ENCODE measurements around the gene GAGE12F. TPM values are rescaled to one million over a fixed set of nuclear protein-coding genes. Genes with fewer than 3 reads are reported as not detected.
"Not testable (repeated sequence)": the region's sequence is repeated elsewhere in the genome, so short reads cannot be mapped to it uniquely, and the experiment has no call there.

The GAGE12F gene
- total RNA-seq (2012; rRNA removed), result not detected in 2 replicates

- not testable (repeated sequence) for H3K9me3 ChIP-seq (replicated peaks; ENCODE audit: low read length); H3K4me3 ChIP-seq (ENCODE audit: low read length); H3K4me1 ChIP-seq (ENCODE audit: control insufficient read depth, insufficient read depth, low read length); H3K36me3 ChIP-seq (ENCODE audit: insufficient read depth, low read length); H3K27me3 ChIP-seq (ENCODE audit: control insufficient read depth, insufficient read depth, low read length); H3K4me2 ChIP-seq (ENCODE audit: low read length); H3K9ac ChIP-seq (ENCODE audit: low read depth, low read length)
Measured at GRCh38 chrX:49560542-49560941, at the start of gene GAGE12F. Gene GAGE12F (plus strand): TSS chrX:49560842. CDS start chrX:49561997, 1,155 bp downstream.

- H3K4me1 ChIP-seq (ENCODE audit: control insufficient read depth, insufficient read depth, low read length); H3K4me2 ChIP-seq (ENCODE audit: low read length); H3K9me3 ChIP-seq (replicated peaks; ENCODE audit: low read length); H3K4me3 ChIP-seq (ENCODE audit: low read length); H3K36me3 ChIP-seq (ENCODE audit: insufficient read depth, low read length); H3K9ac ChIP-seq (ENCODE audit: low read depth, low read length); H3K27me3 ChIP-seq (ENCODE audit: control insufficient read depth, insufficient read depth, low read length): not testable (repeated sequence)
Measured at GRCh38 chrX:49531877-49532276, 28.8 kb upstream of the GAGE12F start, which contains the start of gene GAGE12C. Gene GAGE12C (plus strand): TSS chrX:49532177. CDS start chrX:49533332, 1,155 bp downstream.

GRCh38 chrX:49541433-49541832 lies 19.2 kb upstream of the GAGE12F start, which contains the start of gene GAGE12D:
Gene GAGE12D (plus strand): TSS chrX:49541733. CDS start chrX:49542888, 1,155 bp downstream.
- H3K4me2 ChIP-seq (ENCODE audit: low read length); H3K9me3 ChIP-seq (replicated peaks; ENCODE audit: low read length); H3K9ac ChIP-seq (ENCODE audit: low read depth, low read length); H3K27me3 ChIP-seq (ENCODE audit: control insufficient read depth, insufficient read depth, low read length); H3K4me3 ChIP-seq (ENCODE audit: low read length); H3K4me1 ChIP-seq (ENCODE audit: control insufficient read depth, insufficient read depth, low read length); H3K36me3 ChIP-seq (ENCODE audit: insufficient read depth, low read length): not testable (repeated sequence)

GRCh38 chrX:49550989-49551388 lies 9.7 kb upstream of the GAGE12F start, which contains the start of gene GAGE12E:
Gene GAGE12E (plus strand): TSS chrX:49551289. CDS start chrX:49552444, 1,155 bp downstream.
- H3K9me3 ChIP-seq (replicated peaks; ENCODE audit: low read length); H3K4me1 ChIP-seq (ENCODE audit: control insufficient read depth, insufficient read depth, low read length); H3K4me2 ChIP-seq (ENCODE audit: low read length); H3K36me3 ChIP-seq (ENCODE audit: insufficient read depth, low read length); H3K4me3 ChIP-seq (ENCODE audit: low read length); H3K9ac ChIP-seq (ENCODE audit: low read depth, low read length); H3K27me3 ChIP-seq (ENCODE audit: control insufficient read depth, insufficient read depth, low read length): not testable (repeated sequence)

GRCh38 chrX:49568728-49569127 lies 8.1 kb downstream of the GAGE12F start:
- H3K27me3 ChIP-seq (ENCODE audit: control insufficient read depth, insufficient read depth, low read length); H3K4me3 ChIP-seq (ENCODE audit: low read length); H3K36me3 ChIP-seq (ENCODE audit: insufficient read depth, low read length); H3K9me3 ChIP-seq (replicated peaks; ENCODE audit: low read length); H3K4me2 ChIP-seq (ENCODE audit: low read length); H3K4me1 ChIP-seq (ENCODE audit: control insufficient read depth, insufficient read depth, low read length); H3K9ac ChIP-seq (ENCODE audit: low read depth, low read length): not testable (repeated sequence)

GRCh38 chrX:49569152-49569551 lies 8.5 kb downstream of the GAGE12F start:
- not testable (repeated sequence) for H3K4me1 ChIP-seq (ENCODE audit: control insufficient read depth, insufficient read depth, low read length); H3K27me3 ChIP-seq (ENCODE audit: control insufficient read depth, insufficient read depth, low read length); H3K4me2 ChIP-seq (ENCODE audit: low read length); H3K36me3 ChIP-seq (ENCODE audit: insufficient read depth, low read length); H3K9me3 ChIP-seq (replicated peaks; ENCODE audit: low read length); H3K9ac ChIP-seq (ENCODE audit: low read depth, low read length); H3K4me3 ChIP-seq (ENCODE audit: low read length)

GRCh38 chrX:49570100-49570499 lies 9.5 kb downstream of the GAGE12F start, which contains the start of gene GAGE12G:
Gene GAGE12G (plus strand): TSS chrX:49570400. CDS start chrX:49571555, 1,155 bp downstream.
- not testable (repeated sequence) for H3K36me3 ChIP-seq (ENCODE audit: insufficient read depth, low read length); H3K27me3 ChIP-seq (ENCODE audit: control insufficient read depth, insufficient read depth, low read length); H3K4me3 ChIP-seq (ENCODE audit: low read length); H3K4me1 ChIP-seq (ENCODE audit: control insufficient read depth, insufficient read depth, low read length); H3K4me2 ChIP-seq (ENCODE audit: low read length); H3K9ac ChIP-seq (ENCODE audit: low read depth, low read length); H3K9me3 ChIP-seq (replicated peaks; ENCODE audit: low read length)

- not testable (repeated sequence) for H3K36me3 ChIP-seq (ENCODE audit: insufficient read depth, low read length)
Measured at GRCh38 chrX:49579649-49580048, 19.0 kb downstream of the GAGE12F start, which contains the start of gene GAGE12H. Gene GAGE12H (plus strand): TSS chrX:49579949. CDS start chrX:49581104, 1,155 bp downstream.

GRCh38 chrX:49589196-49589595 lies 28.6 kb downstream of the GAGE12F start, which contains the start of gene GAGE2A:
Gene GAGE2A (plus strand): TSS chrX:49589496. CDS start chrX:49590651, 1,155 bp downstream.
- not testable (repeated sequence) for H3K36me3 ChIP-seq (ENCODE audit: insufficient read depth, low read length); H3K27me3 ChIP-seq (ENCODE audit: control insufficient read depth, insufficient read depth, low read length); H3K4me1 ChIP-seq (ENCODE audit: control insufficient read depth, insufficient read depth, low read length); H3K9me3 ChIP-seq (replicated peaks; ENCODE audit: low read length); H3K9ac ChIP-seq (ENCODE audit: low read depth, low read length); H3K4me3 ChIP-seq (ENCODE audit: low read length); H3K4me2 ChIP-seq (ENCODE audit: low read length)

More at GRCh38 chrX:49579649-49580048, 19.0 kb downstream of the GAGE12F start, which contains the start of gene GAGE12H:
- not testable (repeated sequence) for H3K27me3 ChIP-seq (ENCODE audit: control insufficient read depth, insufficient read depth, low read length); H3K9me3 ChIP-seq (replicated peaks; ENCODE audit: low read length); H3K9ac ChIP-seq (ENCODE audit: low read depth, low read length); H3K4me2 ChIP-seq (ENCODE audit: low read length); H3K4me3 ChIP-seq (ENCODE audit: low read length); H3K4me1 ChIP-seq (ENCODE audit: control insufficient read depth, insufficient read depth, low read length)

GRCh38 chrX:49589769-49590478 lies 29.3 kb downstream of the GAGE12F start:
- H3K36me3 ChIP-seq (ENCODE audit: insufficient read depth, low read length); H3K4me3 ChIP-seq (ENCODE audit: low read length); H3K4me2 ChIP-seq (ENCODE audit: low read length); H3K4me1 ChIP-seq (ENCODE audit: control insufficient read depth, insufficient read depth, low read length); H3K9me3 ChIP-seq (replicated peaks; ENCODE audit: low read length); H3K9ac ChIP-seq (ENCODE audit: low read depth, low read length); H3K27me3 ChIP-seq (ENCODE audit: control insufficient read depth, insufficient read depth, low read length): not testable (repeated sequence)

GRCh38 chrX:49590488-49590887 lies 29.8 kb downstream of the GAGE12F start:
- H3K4me1 ChIP-seq (ENCODE audit: control insufficient read depth, insufficient read depth, low read length); H3K27me3 ChIP-seq (ENCODE audit: control insufficient read depth, insufficient read depth, low read length); H3K36me3 ChIP-seq (ENCODE audit: insufficient read depth, low read length); H3K9ac ChIP-seq (ENCODE audit: low read depth, low read length); H3K4me3 ChIP-seq (ENCODE audit: low read length); H3K9me3 ChIP-seq (replicated peaks; ENCODE audit: low read length); H3K4me2 ChIP-seq (ENCODE audit: low read length): not testable (repeated sequence)

GRCh38 chrX:49598720-49599119 lies 38.1 kb downstream of the GAGE12F start, which contains the start of gene GAGE1:
Gene GAGE1 (plus strand): TSS chrX:49599020. CDS start chrX:49600175, 1,155 bp downstream.
- H3K9me3 ChIP-seq (replicated peaks; ENCODE audit: low read length); H3K4me3 ChIP-seq (ENCODE audit: low read length); H3K9ac ChIP-seq (ENCODE audit: low read depth, low read length); H3K4me1 ChIP-seq (ENCODE audit: control insufficient read depth, insufficient read depth, low read length); H3K27me3 ChIP-seq (ENCODE audit: control insufficient read depth, insufficient read depth, low read length); H3K4me2 ChIP-seq (ENCODE audit: low read length); H3K36me3 ChIP-seq (ENCODE audit: insufficient read depth, low read length): not testable (repeated sequence)

Measured in skeletal muscle satellite cell (primary cell).